Naive thymus-derived CD8-positive, alpha-beta T cell (primary cell): ENCODE data around the gene SAMD1. TPM values are rescaled to one million over a fixed set of nuclear protein-coding genes. Genes with fewer than 3 reads are reported as not detected.

ENCODE experiments used
- ATAC-seq, 2 donors: fragments of 150-1000 bp; cut with Tn5 transposase in 1 of 2; sonication (Bioruptor Pico), chemical (Tn5 transposase) in 1 of 2; 1 replicate in 1 of 2; 2 replicates in 1 of 2; pipeline ENCODE4 v1.10.0; 2021; ENCODE audit warnings: mild to moderate bottlenecking in 2 of 2, moderate library complexity in 2 of 2
- POLR2A ChIA-PET: fragments of 350-600 bp; sonication (Branson Sonifier 250); formaldehyde crosslinking; loops from one replicate; lab custom pipeline; 2021; ENCODE audit warnings: antibody characterized with exemption; lab: Charles Lee
- DNase-seq, 10 donors: peaks; one replicate each; pipeline versions ENCODE4 v3.0.0 to v3.0.0-alpha.2; 2020 to 2022
- H3K27ac Mint-ChIP-seq, 10 donors: one replicate each; pipeline ENCODE4 v1.8.0; 2020 to 2022; ENCODE audit warnings: mild to moderate bottlenecking in 10 of 10, mixed read lengths in 10 of 10, moderate library complexity in 4 of 10, inconsistent platforms in 1 of 10
- H3K27me3 Mint-ChIP-seq, 5 donors: one replicate each; pipeline ENCODE4 v1.8.0; 2021 to 2022; ENCODE audit warnings: mixed read lengths in 5 of 5
- H3K36me3 Mint-ChIP-seq, 3 donors: one replicate each; pipeline ENCODE4 v1.8.0; 2020 to 2022; ENCODE audit warnings: mixed read lengths in 3 of 3, mild to moderate bottlenecking in 2 of 3, inconsistent platforms in 1 of 3
- H3K4me1 Mint-ChIP-seq, 4 donors: one replicate each; pipeline ENCODE4 v1.8.0; 2021 to 2022; ENCODE audit warnings: mixed read lengths in 4 of 4
- H3K4me3 Mint-ChIP-seq, 10 donors: one replicate each; pipeline ENCODE4 v1.8.0; 2020 to 2022; ENCODE audit warnings: mild to moderate bottlenecking in 10 of 10, mixed read lengths in 10 of 10, moderate library complexity in 6 of 10, inconsistent platforms in 1 of 10
- H3K9me3 Mint-ChIP-seq, 9 donors: one replicate each; pipeline ENCODE4 v1.8.0; 2020 to 2022; ENCODE audit warnings: mixed read lengths in 9 of 9, mild to moderate bottlenecking in 3 of 9, inconsistent platforms in 1 of 9, moderate library complexity in 1 of 9
- polyA plus RNA-seq, 3 donors: library from polyadenylated mRNA; unstranded; fragments of 300-500 nt; fragmentation: Illumina TruSeq; gene quantifications; one replicate each; pipeline ENCODE4 v1.2.3, GENCODE V29; 2021
- total RNA-seq, 8 experiments: library from RNA in 2 of 8; stranded (reverse) in 2 of 8; gene quantifications; one replicate each; pipeline ENCODE4 v1.2.3 and lab custom pipeline; 2021 to 2026

The SAMD1 gene
- total and polyA plus RNA-seq, 5 experiments from 2014 or later: 2.3 to 68.3 (median 5.2) TPM

DNA sequence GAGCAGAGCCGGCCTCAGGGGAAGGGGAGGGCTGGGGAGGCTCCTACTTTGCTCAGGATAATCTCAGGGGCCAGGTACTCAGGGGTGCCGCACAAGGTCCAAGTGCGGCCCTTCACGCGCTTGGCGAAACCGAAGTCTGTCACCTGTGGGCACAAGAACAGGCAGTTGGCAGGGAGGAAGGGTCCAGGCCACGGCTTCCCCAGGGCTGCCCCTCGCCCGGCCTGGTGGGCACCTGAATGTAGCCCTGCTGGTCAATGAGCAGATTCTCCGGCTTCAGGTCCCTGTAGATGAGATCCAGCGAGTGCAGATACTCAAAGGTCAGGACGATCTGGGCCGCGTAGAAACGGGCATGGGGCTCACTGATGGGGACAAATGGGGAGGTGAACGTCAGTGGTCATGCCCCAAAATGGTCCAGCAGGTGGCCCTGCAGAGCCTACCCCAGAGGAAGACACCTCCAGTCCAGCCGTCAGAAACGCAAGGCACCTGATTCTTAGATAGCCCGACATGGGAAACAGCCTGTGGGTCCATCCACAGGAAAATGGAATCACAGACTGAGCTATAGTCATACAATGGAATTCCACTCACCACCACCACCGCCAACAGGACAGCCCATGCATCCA lies 7.1 kb upstream of the SAMD1 start:
- POLR2A ChIA-PET: no interaction called here
- peaks cover 0 to 33% (median 9%) of the 10 kb centered on the region in 3 donors for H3K36me3 Mint-ChIP-seq
- no peaks in the 10 kb centered on the region for H3K27me3 Mint-ChIP-seq
- peaks cover 0 to 7% (median 0%) of the 10 kb centered on the region in 9 donors for H3K9me3 Mint-ChIP-seq
- DNase-seq (no peak), ATAC-seq (no peak)
- H3K4me1 Mint-ChIP-seq: peaks cover 0 to 9% (median 6%) of the 10 kb centered on the region in 4 donors
- peak overlapping the region in 4 of 10 donors; percentile 31 to 77 (median 43) for H3K27ac Mint-ChIP-seq
- no peak overlapping the region for H3K4me3 Mint-ChIP-seq

DNA sequence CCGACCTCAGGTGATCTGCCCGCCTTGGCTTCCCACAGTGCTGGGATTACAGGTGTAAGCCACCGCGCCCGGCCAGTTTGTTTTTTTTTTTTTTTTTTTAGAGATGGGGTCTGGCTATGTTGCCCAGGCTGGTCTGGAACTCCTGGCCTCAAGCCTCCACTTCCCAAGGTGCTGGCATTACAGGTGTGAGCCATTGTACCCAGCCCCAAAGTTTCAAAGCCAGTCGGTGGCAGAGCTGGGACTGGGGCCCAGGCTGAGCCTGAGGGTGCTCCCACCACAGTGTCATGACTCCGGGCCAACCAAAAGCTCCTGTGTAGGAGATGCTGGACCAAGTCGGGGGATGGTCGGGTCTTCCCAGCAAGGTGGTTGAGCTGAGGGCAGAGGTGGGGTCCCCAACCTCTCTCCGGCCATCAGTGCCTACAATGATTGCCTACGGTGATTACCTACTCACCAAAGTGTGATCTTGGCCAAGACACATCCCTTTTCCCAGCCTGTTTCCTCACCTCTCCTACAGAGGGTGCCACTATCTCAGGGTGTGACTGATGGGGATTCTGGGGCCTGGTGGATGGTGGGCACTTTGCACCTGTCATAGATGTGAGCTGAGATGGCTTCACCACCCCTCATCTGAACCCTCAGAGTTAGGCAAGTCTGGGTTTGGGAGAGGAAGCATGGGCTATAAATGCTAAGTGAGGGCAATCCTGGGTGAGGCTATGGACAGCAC lies 5.9 kb upstream of the SAMD1 start:
- peaks cover 10 to 17% (median 13%) of the 10 kb centered on the region in 4 donors for H3K4me1 Mint-ChIP-seq
- peaks cover 0 to 10% (median 0%) of the 10 kb centered on the region in 9 donors for H3K9me3 Mint-ChIP-seq
- ATAC-seq (no peak), DNase-seq (no peak)
- POLR2A ChIA-PET: interaction anchor here (0.6 to 1.3 kb wide), 3 partner anchors 14 to 64 kb away, joined by 3 to 4 read pairs (median 3); no protein-coding TSS in a partner anchor
- peak overlapping the region in 1 of 10 donors; percentile 32 for H3K27ac Mint-ChIP-seq
- H3K36me3 Mint-ChIP-seq: peaks cover 0 to 30% (median 12%) of the 10 kb centered on the region in 3 donors
- no peak overlapping the region for H3K4me3 Mint-ChIP-seq
- H3K27me3 Mint-ChIP-seq: peaks cover 0 to under 1% (median 0%) of the 10 kb centered on the region in 5 donors

DNA sequence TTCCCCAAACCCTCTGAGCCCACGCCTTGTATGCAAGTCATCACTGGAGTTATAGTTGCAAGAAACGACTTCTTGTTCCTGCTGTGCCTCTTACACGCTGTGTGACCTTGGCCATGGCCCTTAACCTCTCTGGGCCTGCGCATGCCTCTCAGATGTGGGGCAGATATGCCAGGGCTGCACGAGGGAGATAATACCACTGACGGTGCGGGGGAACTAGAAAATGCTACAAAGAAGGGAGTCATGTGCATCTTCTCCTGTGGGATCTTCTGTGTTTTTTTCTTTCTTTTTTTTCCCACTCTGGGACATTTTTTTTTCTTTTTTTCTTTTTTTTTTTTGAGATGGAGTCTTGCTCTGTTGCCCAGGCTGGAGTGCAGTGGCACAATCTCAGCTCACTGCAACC lies 4.3 kb upstream of the SAMD1 start:
- Mint-ChIP-seq H3K4me3 (peak overlapping the region in 4 of 10 donors; percentile 0 to 68 (median 46)), H3K9me3 (peaks cover 0 to 11% (median 0%) of the 10 kb centered on the region in 9 donors), H3K27me3 (peaks cover 0 to 2% (median 0%) of the 10 kb centered on the region in 5 donors), H3K36me3 (peaks cover 0 to 21% (median 13%) of the 10 kb centered on the region in 3 donors), H3K4me1 (peaks cover 12 to 18% (median 14%) of the 10 kb centered on the region in 4 donors), H3K27ac (peak overlapping the region in 9 of 10 donors; percentile 1 to 88 (median 69))
- DNase-seq: no peak
- POLR2A ChIA-PET: interaction anchor here (1.3 to 1.5 kb wide), 2 partner anchors 21 to 25 kb away, joined by 3 to 4 read pairs; no protein-coding TSS in a partner anchor
- ATAC-seq: no peak

DNA sequence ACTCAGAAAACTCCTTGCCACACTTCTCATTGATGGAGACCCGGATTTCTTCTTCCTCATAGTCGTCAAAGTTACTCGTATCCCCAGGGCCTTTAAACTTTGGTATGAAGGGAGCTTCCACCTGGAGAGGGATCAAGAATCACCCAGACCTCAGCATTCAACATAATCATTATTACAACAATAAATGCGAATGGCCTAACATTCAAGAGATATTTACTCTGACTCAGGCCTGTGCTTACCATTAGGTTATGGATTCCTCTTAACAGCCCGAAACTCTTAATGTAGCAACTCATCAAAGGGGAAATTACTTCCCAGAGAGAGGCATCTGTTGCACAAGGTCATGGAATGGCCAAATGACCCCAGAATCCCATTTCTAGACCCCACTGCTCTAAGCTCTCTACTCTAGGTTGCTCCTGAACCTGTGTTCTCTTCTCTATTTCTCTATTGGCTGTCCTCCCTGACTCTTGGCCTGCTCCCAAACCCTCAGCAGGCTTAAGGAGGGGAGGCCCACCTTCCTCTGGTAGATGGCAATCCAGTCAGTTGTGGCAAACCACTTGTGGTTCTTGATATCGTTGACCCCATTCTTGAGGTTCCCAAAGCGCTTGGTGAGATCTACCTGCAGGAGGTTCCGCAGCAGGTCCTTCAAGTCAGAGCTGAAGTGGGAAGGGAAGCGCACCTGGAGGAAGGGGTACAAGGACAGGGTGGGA lies 2.7 kb upstream of the SAMD1 start:
- peak overlapping the region; percentile 22 to 80 (median 59) for H3K4me3 Mint-ChIP-seq
- peaks cover 14 to 28% (median 19%) of the 10 kb centered on the region in 4 donors for H3K4me1 Mint-ChIP-seq
- POLR2A ChIA-PET: interaction anchor here (0.9 to 1.4 kb wide), 5 partner anchors 12 to 976 kb away, joined by 3 to 5 read pairs (median 3); a partner anchor contains a TSS
- peaks cover 4 to 23% (median 14%) of the 10 kb centered on the region in 3 donors for H3K36me3 Mint-ChIP-seq
- peak overlapping the region in 9 of 10 donors; percentile 24 to 88 (median 75) for H3K27ac Mint-ChIP-seq
- ATAC-seq: no peak
- peaks cover 0 to 2% (median 0%) of the 10 kb centered on the region in 5 donors for H3K27me3 Mint-ChIP-seq
- DNase-seq: no peak
- H3K9me3 Mint-ChIP-seq: peaks cover 0 to 11% (median 0%) of the 10 kb centered on the region in 9 donors

DNA sequence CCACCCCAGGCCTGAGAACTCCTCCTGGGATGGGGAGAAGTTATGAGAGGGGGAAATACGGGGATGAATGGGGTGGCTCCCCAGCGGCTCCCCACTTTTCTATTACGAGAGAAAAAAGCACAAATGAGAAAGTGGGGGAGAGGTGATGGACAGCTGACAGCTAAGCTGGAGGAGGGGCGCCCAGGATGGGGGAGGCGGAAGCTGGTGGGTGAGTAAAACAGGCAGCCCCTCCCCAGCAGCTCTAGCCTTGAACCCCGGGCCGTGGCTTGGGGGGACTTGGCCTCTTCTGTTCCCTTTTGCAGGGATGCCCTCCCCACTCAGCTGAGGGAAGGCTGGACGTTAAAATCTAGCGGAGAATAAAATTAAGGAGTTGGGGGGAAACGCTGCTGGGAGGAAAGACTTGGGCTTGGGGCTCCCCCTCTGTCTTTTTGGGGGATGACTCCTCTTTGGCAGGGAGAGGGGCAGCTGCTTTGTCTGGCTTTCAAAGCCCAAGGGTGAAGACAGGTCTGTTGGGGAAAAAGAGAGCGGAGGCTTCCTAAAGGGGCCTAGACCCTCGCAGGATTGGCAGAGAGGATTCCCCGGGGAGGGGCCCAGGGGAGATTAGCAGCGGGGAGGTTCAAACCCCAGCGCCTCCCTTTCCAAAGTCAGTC lies 1.4 kb upstream of the SAMD1 start:
- H3K27ac Mint-ChIP-seq: peak overlapping the region; percentile 89 to 100 (median 99)
- H3K4me3 Mint-ChIP-seq: peak overlapping the region; percentile 91 to 100 (median 100)
- DNase-seq (peak in 7 of 10 donors; percentile 31 to 78 (median 48)), ATAC-seq (peak; percentile 6 to 21)
- peaks cover 0 to 11% (median 0%) of the 10 kb centered on the region in 9 donors for H3K9me3 Mint-ChIP-seq
- POLR2A ChIA-PET: interaction anchor here (0.6 to 1.7 kb wide), 22 partner anchors 10 to 983 kb away, joined by 3 to 21 read pairs (median 4); partner anchors contain the start of genes ASF1B, DCAF15, IL27RA and PRKACA
- peaks cover 0 to 2% (median 0%) of the 10 kb centered on the region in 5 donors for H3K27me3 Mint-ChIP-seq
- H3K36me3 Mint-ChIP-seq: peaks cover 4 to 19% (median 14%) of the 10 kb centered on the region in 3 donors
- H3K4me1 Mint-ChIP-seq: peaks cover 17 to 30% (median 20%) of the 10 kb centered on the region in 4 donors

DNA sequence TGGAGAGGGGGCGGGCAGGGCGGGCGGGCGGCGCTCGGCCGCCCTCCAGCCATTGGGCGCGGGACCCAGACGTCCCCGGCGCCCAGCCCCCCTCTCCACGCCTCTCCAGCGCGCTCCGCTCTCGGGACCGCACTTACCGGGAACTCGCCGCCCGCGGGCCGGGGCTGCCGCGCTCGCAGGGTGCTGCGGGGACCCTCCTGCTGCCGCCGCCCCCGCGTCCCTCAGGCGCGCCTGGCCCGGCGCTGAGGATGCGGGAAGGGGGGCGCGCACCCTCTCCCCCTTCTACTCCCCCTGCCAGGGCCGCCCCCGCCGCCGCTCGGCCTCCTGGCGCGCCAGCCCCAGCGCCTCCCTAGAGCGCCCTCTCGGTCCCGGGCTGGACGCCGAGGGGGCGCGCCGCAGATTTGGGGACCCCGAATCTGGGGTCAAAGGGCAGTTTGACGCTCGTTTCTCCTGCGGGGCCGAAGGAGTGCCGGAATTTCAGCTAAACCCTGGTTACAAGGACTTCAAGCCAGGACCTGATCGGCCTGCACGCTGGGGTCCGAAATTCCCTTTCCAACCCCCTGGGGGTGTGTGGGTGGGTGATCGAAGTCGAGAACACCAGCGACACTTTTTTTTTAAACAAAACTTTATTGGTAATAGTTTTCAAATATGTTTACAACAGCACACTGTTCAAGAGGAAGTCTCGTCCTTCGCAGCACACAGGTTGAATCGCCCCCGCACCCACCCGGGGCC lies 696 bp upstream of the SAMD1 start:
- POLR2A ChIA-PET: interaction anchor here (0.6 to 1.7 kb wide), 21 partner anchors 9 to 982 kb away, joined by 3 to 21 read pairs (median 4); partner anchors contain the start of genes ASF1B, DCAF15, IL27RA and PRKACA
- Mint-ChIP-seq H3K9me3 (peaks cover 0 to 11% (median 0%) of the 10 kb centered on the region in 9 donors), H3K4me1 (peaks cover 17 to 30% (median 20%) of the 10 kb centered on the region in 4 donors), H3K36me3 (peaks cover 4 to 14% (median 11%) of the 10 kb centered on the region in 3 donors), H3K4me3 (peak overlapping the region; percentile 91 to 100 (median 100)), H3K27ac (peak overlapping the region; percentile 89 to 100 (median 99)), H3K27me3 (peaks cover 0 to 2% (median 0%) of the 10 kb centered on the region in 5 donors)
- peak in 8 of 10 donors; percentile 40 to 89 (median 82) for DNase-seq
- peak; percentile 54 to 70 for ATAC-seq

DNA sequence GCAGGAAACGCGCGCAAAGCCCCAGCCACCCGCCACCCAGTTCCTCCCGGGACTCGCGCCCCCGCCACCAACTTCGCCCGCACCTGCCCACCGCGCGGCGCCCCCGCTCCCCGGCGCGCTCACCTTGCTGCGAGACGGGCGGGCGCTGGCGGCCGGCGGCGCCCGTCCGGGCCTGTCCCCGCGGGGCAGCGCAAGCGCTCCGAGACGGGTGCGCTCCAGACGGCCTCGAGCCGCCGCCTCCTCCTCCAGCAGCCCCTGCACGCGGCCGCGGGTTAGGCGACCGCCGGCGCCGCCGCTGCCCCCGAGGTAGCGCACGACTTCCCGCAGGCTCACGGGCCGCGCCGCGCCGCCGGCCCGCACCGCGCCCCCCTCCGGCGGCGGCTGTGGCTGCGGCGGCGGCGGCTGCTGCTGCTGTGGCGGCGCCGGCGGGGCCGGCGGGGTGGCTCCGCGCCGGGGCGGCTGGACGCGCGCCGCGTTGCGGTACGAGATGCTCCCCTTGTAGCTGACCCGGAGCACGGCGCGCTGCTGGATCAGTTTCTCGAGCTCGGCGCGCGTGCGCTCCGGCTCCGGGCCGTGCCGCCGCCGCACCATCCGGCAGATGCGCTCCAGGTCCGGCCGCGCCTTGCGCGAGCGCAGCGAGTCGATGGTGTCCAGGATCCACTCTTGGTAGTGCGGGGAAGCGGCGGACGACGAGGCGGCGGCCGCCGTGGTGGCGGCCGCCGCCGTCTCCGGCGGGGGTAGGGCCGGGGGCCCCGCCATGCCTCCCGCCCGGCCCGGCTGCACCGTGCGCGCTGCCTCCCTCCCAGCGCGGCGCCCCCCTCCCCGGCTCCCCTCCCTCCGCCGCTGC lies 666 bp downstream of the SAMD1 start:
- Mint-ChIP-seq H3K4me1 (peaks cover 18 to 30% (median 21%) of the 10 kb centered on the region in 4 donors), H3K27ac (peak overlapping the region in 9 of 10 donors; percentile 41 to 94 (median 85)), H3K4me3 (peak overlapping the region; percentile 70 to 94 (median 86)), H3K27me3 (peaks cover 0 to 2% (median 0%) of the 10 kb centered on the region in 5 donors), H3K9me3 (peaks cover 0 to 11% (median 0%) of the 10 kb centered on the region in 9 donors), H3K36me3 (peaks cover 4 to 16% (median 11%) of the 10 kb centered on the region in 3 donors)
- ATAC-seq (peak; percentile 15 to 16), DNase-seq (peak in 8 of 10 donors; percentile 31 to 49 (median 43))
- POLR2A ChIA-PET: interaction anchor here (0.6 to 2.1 kb wide), 9 partner anchors 8 to 208 kb away, joined by 3 to 12 read pairs (median 4); partner anchors contain the start of genes ASF1B, IL27RA and PRKACA

DNA sequence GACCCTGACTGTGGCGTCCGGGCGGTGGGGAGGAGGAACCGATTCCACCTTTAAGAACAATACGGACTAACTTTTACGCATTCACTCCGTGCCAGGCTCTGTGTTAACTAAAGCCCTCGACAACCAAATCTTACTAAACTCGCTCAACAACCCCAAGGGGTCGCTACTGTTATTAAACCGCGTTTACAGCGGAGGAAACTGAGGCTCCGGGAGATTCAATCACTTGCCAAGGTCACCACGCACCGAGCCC lies 1.2 kb downstream of the SAMD1 start:
- POLR2A ChIA-PET: interaction anchor here (0.9 to 2.1 kb wide), 7 partner anchors 14 to 207 kb away, joined by 3 to 9 read pairs (median 3); partner anchors contain the start of genes ASF1B, IL27RA and PRKACA
- peak overlapping the region; percentile 66 to 94 (median 86) for H3K4me3 Mint-ChIP-seq
- ATAC-seq (no peak), DNase-seq (peak in 3 of 10 donors; percentile 35 to 43 (median 42))
- peaks cover 16 to 26% (median 18%) of the 10 kb centered on the region in 4 donors for H3K4me1 Mint-ChIP-seq
- H3K9me3 Mint-ChIP-seq: peaks cover 0 to 11% (median 0%) of the 10 kb centered on the region in 9 donors
- peaks cover 0 to 2% (median 0%) of the 10 kb centered on the region in 5 donors for H3K27me3 Mint-ChIP-seq
- peaks cover 4 to 16% (median 11%) of the 10 kb centered on the region in 3 donors for H3K36me3 Mint-ChIP-seq
- peak overlapping the region in 9 of 10 donors; percentile 41 to 93 (median 76) for H3K27ac Mint-ChIP-seq

DNA sequence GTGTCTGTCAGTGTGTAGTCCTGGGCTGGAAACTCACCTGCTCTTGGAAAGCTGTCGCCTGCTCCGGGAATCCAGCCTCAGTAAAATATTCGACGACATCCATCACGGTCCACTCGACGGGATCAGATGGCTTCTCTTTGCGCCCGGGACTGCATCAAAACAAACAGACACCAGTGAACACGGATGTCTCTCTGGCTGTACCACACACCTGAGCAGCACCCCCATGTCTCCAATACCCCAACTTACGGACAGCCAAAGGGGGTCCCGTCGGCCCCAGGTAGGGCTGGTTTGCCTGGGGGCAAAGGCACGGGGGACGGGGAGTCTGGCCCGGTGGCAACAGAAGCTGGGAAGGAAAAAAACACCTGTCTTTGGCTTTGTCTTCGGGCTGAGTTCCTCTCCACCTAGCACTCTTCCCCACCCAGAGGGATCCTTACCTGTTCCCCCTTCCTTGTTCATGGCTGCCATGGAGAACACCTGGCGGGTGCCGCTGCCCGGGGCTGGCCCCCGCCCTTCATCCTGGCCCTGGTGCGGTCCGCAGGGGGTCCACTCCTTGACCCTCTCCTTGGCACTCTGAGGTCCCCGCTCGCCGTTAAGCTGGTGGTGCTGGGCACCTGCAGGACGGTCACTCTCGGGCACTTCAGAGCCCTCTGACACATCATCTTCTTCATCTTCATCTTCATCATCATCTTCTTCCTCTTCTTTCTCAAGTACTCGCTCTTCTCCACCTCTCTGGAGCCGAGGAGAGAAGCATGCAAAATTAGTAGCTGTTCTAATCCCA lies 1.7 kb downstream of the SAMD1 start:
- peak overlapping the region; percentile 66 to 94 (median 86) for H3K4me3 Mint-ChIP-seq
- ATAC-seq (no peak), DNase-seq (no peak)

More for the DNA sequence above, 1.7 kb downstream of the SAMD1 start:
- H3K27me3 Mint-ChIP-seq: peaks cover 0 to 2% (median 0%) of the 10 kb centered on the region in 5 donors
- peak overlapping the region in 9 of 10 donors; percentile 41 to 93 (median 90) for H3K27ac Mint-ChIP-seq
- peaks cover 4 to 16% (median 11%) of the 10 kb centered on the region in 3 donors for H3K36me3 Mint-ChIP-seq
- POLR2A ChIA-PET: interaction anchor here (0.9 to 2.1 kb wide), 7 partner anchors 13 to 207 kb away, joined by 3 to 9 read pairs (median 3); partner anchors contain the start of genes ASF1B, IL27RA and PRKACA
- peaks cover 16 to 26% (median 18%) of the 10 kb centered on the region in 4 donors for H3K4me1 Mint-ChIP-seq
- peaks cover 0 to 11% (median 0%) of the 10 kb centered on the region in 9 donors for H3K9me3 Mint-ChIP-seq
